ENCODE data around the gene MLPH.

The MLPH gene, protein sequence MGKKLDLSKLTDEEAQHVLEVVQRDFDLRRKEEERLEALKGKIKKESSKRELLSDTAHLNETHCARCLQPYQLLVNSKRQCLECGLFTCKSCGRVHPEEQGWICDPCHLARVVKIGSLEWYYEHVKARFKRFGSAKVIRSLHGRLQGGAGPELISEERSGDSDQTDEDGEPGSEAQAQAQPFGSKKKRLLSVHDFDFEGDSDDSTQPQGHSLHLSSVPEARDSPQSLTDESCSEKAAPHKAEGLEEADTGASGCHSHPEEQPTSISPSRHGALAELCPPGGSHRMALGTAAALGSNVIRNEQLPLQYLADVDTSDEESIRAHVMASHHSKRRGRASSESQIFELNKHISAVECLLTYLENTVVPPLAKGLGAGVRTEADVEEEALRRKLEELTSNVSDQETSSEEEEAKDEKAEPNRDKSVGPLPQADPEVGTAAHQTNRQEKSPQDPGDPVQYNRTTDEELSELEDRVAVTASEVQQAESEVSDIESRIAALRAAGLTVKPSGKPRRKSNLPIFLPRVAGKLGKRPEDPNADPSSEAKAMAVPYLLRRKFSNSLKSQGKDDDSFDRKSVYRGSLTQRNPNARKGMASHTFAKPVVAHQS

DNA sequence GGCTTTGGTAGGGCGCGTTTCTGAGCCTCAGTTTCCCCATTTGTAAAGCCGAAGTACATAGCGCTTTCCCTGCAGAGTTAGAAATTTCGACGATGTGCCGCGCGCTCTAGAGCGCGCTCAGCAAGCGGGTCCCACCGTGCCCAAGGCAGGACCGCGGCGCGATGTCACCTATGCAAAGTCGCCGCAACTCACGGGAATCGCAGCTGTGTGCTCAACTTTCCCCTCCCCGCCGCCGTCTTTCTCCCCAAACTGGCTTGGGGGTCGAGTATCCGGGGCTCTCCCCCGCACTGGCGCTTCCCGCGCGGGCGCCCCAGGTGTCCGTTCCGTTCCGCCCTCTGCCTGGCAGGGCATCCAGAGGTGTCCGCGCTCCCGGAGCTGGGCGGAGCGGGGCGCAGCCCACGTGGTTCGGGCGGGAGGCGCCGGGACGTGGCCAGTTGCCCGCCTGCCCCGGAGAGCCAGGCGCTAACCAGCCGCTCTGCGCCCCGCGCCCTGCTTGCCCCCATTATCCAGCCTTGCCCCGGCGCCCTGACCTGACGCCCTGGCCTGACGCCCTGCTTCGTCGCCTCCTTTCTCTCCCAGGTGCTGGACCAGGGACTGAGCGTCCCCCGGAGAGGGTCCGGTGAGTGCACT lies at the start of gene MLPH:
Gene MLPH (plus strand): TSS at position 433 of the 630 bp plus-strand sequence. CDS start 6,176 bp downstream, outside the sequence.
- no peak for DNase-seq (ENCODE audit: low spot score)

DNA sequence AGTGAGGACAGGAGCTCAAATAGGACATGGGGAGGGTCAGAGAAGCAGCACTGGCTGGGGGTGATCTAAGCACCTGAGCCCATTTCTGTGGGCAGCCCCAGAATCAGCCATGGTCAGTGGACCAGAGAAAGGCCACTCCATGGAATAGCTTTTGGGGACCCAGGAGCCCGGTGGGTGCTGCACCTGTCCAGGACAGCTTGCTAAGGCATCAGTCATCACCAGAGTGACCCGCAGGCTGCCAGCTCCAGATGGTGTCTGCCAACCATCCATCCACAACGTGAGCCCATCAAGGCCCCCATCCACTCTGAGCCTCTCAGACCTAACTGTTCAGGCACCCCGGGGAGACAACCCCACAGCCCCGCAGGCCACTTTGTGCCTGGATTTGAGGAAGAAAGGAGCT lies 49.5 kb upstream of the MLPH start:
- no peak for DNase-seq (ENCODE audit: low spot score)

DNA sequence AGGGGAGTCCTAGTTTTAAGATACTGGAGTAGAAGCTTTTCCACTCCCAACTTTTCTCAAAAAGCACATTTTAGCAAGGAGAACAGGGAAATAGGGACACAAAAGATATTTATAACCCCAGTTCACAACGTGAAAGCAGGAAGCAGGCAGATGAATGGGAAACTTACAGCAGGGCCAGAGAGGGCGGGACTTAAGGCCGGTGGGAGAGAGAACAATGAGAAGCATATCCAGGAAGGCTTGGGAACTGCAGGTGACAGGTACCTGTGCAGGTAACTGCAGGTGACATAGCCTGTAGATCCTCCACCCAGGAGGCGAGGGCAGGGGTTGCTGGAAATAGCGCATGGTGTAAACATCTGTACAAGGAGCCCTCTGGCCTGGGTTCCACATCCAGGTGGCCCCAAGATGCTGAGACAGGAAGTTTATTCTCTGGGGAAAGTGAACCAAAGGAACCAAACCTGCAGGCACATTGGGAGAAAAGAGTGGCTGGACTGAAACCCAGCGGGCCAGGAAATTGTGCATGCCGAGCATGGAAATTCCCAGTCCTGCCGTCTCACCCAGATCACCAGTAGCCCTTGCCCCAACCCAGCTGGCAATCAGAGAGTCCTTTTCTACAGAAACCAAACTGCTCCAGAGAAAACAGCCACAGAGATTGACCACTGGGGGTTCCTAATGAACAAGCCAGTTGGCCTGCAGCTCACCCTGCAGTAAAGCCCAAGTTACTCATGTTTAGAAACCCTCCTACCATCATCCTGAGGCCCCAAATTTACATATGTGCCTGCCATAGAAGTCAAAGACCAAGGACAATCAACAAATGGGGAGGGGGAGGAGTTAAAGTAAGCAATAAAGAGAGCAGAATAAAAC lies 48.7 kb upstream of the MLPH start:
- DNase-seq (ENCODE audit: low spot score) = no peak

DNA sequence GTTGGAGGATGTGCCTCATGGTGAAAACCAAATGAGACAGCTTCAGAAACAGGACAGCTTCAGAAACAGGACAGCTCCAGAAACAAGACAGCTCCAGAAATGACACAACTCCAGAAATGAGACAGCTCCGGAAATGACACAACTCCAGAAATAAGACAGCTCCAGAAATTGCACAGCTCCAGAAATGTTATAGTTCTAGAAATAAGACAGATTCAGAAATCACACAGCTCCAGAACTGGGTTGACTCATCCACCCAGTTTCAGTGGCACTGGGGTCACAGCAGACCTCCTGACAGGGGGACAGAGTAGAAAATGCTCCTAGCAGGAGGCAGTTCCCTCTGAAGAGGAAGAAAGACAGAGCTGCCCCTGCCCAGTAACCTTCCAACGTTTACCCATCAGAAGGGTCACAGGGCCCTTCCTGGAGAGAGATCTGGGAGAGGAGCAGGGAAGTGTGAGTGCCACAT lies 46.2 kb upstream of the MLPH start:
- DNase-seq (ENCODE audit: low spot score) = no peak

DNA sequence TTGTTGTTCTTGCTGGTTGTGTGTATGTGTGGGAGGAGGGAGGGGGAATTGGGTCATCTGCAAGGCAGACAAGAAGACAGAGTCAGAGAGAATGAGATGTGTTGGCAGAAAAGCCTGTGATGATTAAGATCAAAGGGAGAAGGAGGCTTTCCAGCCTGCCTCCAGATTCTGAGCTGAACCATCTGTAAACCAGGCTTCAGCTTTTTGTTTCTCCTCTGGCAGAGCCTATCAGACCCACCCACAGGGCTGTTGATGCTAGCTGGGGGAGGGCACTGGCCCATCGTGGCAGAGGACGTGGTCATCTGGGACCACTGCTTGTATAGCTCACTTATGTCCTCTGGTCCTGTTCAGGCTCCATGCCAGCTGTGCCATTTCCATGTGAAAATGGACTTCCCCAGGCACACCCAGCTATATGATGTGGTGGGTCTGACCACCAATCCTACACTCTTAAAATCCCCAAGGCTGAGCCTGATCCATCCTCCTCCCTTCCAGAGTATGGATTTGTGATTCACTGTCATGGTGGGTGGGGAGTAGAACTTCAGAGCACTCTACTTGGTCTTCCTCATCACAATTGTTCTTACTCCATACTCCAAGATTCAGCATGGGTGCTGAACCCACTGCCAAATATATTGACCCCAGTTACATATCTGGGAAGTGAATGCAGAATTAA lies 45.3 kb upstream of the MLPH start:
- DNase-seq (ENCODE audit: low spot score) = no peak

DNA sequence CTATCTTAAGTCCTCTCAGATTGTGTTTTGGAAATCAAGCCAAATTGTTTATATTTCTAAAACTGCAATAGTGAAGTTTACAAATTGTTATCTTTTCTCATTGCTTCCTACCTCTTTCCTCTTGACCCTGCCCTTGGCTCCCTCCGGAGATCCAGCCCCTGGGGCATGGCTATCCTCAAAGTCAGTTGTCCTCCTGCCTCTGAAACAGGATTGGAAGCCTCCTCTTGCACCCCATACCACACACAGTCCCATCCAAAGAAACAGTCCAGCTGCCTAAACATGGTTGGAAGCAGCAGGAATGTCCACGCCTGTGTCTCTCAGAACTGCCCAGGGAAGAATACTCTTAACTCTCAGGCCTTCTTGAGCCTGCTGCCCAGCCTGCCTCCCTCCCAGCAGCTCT lies 43.0 kb upstream of the MLPH start:
- DNase-seq (ENCODE audit: low spot score) = no peak

DNA sequence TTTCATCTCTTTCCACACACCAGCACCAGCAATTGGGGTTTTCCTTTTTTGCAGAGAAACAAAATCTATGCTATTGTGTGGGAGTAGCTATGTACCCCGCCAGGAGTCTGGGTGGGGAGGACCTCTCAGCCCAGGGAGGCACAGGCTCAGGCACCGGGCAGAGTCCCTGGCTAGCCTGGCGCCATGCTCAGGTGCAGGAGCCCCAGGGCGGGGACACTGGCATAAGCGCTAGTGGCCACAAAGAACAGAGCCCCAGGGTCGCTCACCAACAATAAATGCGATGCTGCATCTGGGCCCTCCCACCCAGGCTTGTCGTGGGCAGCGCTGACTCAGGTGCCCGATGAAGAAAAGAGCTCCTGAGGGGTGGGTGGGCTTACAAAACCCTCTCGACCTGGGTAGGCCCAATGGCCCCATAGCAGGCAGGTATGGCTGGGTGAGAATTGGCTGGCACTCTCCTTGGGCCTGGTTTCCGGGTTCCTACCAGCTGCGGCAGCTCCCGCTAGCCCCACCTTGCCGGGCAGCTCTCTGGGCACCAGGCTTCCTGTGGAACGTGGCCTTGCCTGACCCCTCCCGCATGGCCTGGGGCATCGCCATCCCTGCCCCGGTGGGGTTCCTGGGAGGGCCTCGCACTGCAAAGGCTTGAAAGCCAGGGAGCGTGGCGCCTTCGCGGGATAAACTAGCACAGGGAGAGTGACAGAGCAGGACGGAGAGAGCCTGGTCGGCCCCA lies 41.3 kb upstream of the MLPH start:
- DNase-seq (ENCODE audit: low spot score) = no peak

DNA sequence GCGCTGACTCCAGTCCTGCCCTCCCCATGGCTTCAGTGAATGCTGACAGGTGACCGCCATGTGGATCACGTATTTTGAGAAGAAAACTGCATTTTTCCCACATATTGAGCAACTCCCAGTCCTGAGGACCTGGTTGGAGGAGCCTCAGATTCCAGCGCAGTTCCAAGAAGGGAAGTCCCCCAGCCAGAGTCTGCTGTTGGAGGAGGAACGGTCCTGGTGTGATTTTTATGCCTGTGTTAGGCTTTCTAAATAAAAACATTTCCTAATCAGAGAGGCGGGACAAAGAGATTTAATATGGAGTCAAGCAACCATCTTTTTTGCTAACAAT lies 40.7 kb upstream of the MLPH start:
- DNase-seq (ENCODE audit: low spot score) = no peak

DNA sequence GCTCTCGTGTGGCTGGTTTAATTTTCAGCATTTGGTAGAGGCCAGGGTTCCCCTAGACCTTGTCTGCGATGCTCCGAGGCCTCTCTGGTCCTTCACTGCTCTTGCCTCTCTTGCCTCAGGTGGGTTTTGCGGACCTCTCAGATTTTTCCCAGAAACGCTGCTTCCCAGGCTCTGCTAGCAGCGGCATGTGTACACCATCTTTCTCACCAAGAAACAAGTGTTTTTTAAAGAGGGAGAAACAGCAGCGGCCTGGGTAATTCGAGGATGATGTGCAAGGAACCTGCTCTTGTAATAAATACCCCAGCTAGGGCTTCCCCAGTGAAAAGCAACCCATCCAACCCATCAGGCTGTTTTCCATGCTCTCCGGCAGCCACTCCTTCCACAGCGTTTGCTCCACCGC lies 39.6 kb upstream of the MLPH start:
- DNase-seq (ENCODE audit: low spot score) = no peak

DNA sequence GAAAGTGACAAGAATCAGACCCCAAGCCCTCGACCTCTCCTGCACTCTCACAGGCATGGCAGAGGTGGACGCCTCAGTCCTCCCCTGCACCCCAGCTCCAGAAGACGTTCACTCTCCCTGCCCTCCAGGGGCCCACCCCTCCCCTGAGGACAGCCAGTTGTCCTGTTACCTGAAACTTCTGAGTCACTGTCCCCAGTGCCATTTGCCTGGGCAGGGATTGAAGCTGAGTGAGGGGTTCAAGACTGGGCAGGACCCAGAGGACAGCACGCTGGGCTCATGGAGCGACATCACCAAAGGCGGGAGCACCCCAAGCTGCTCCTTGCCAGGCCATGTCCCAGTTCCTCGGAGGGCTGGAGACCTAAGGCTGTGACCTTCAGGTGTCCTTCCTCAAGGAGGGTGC lies 38.9 kb upstream of the MLPH start:
- no peak for DNase-seq (ENCODE audit: low spot score)

DNA sequence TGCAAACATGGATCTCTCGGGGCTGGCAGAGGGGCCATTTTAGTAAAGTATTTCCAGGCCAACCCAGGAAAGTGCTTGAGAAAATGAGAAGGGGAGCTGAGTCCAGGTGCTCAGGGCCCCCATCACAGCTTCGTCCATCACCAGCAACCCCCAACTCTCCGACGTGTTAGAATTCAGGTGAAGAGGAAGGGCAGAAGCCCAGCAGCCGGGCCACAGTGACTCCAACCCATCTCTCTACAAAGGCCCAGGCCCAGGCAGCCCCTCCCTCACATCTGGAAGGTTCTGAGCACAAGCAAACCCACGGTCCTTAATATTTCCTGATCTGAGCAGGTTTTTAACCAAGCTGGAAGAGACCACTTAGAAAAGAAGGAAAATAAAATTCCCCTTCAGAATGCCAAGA lies 38.4 kb upstream of the MLPH start:
- no peak for DNase-seq (ENCODE audit: low spot score)

DNA sequence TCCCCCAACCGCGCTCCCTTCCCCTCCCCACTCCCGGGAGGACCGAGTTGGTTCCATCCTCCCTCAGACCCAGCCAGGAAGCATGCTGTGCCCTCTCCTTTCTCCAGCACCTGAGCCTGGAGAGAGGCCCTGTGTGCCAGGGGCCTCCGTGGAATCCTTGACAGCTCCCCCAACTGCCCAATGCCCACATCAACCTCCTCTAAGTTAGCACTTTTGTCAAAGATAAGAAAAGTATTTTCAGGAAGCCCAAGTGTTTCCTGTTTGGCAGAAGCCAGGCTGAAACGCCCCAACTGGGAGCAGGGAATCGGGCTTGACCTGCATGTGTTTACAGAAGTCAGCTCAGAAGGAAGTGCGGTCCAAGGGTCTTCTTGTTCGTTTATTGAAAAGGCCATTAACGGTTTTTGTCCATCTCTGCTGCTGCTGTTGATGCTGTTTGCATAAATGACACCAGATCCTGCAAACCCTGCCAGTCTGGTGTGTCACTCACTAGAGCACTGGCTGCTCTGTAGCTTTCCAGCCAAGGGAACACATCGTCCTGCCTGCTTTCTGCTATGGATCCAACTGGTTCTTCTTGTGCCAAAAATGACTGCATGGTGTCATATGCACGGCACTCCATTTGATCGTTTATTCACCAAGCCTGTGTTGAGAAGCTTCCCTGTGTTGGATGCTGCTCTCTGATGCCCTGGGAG lies 37.7 kb upstream of the MLPH start:
- DNase-seq (ENCODE audit: low spot score) = no peak

DNA sequence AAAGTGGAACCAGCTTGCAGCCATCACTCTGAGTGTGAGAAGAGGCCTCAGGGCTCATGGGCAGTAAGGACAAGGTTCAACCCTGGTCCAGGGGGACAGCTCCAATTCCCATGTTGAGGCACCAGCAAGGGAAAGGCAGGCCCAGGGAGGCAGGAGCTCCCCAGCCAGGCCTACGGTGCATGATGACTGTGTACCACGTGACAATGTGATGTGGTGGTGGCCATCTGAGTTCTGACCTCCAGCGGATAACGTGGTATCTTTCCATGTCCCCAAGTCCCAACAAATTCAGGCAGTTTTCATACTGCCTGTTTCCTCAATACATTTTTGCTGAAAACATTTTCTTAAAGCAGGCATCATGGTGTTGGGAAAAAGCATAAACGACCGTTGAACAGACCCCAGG lies 36.9 kb upstream of the MLPH start:
- no peak for DNase-seq (ENCODE audit: low spot score)

DNA sequence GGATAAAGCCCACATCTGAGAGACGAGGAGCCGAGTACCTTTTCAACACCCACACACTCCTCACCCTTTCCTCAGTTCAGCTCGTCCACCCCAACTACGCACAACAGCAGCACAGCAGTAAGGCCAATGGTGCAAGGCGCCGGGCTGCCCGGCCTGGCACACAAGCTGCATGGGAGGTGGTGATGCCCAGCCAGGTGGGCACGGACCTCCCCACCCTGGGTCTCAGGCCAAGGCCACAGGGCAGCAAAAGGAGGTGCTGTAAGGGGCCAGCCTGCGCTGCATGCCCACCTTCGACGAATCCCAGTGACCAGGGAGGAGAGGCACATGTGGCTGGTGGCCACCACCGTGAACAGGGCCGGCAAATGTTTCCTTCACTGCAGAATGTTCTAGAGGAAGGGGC lies 36.5 kb upstream of the MLPH start:
- no peak for DNase-seq (ENCODE audit: low spot score)

DNA sequence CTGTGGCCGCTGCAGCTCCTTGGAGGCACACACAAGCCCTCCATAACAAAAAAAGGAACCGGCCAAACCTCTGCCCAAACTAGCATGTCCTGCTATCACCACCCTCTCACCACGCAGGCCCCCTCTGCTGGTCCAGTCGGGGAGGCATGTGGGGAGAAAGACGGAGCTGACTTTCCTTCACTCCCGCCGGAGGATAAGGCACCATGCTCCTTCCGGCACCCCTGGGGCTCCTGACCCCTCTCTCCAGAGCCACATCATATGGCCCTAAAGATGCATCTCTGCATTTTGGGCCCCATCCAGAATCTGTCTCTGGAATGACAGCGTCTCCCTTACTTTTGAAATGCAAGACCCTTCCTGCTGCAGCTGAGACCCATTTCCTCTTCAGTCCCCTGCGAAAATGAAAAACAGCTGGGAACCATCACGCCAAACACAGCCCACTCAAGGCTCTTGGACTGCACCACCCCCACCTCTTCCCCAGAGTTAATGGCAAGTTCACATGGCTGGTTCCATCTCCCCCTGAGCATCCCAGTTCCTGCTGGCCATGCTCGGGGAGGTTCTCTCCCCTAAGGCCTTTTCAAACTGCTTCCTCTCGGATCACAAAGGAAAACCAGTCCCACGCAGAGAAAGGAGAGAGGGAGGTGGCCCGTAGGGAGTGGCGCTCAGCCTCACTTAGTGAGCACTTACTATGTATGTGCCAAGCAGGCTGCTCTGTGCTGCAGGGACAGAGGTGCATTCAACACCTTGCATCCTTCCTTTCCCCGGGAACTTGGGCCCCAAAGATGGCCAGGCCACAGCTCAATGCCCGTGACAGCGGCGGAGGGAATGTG lies 35.2 kb upstream of the MLPH start:
- DNase-seq (ENCODE audit: low spot score) = no peak

DNA sequence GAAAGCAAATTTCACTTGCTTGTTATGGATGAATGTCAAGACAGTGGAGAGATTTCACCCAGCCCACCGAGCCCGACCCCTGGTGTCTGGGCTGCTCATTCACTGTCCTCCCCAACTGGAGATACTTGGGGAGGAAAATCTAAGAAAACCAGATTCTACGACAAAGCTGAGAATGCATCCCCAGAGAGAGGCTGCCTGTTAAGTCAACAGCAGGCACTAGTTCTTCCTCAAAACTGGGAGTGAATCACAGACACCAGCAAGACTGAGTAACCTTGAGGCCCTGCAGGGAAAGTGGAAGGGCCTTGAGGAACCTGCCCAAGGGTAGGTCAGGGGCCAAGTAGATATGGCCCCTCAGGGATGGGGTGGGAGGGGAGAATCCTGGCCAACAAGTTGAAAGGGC lies 34.2 kb upstream of the MLPH start:
- no peak for DNase-seq (ENCODE audit: low spot score)

DNA sequence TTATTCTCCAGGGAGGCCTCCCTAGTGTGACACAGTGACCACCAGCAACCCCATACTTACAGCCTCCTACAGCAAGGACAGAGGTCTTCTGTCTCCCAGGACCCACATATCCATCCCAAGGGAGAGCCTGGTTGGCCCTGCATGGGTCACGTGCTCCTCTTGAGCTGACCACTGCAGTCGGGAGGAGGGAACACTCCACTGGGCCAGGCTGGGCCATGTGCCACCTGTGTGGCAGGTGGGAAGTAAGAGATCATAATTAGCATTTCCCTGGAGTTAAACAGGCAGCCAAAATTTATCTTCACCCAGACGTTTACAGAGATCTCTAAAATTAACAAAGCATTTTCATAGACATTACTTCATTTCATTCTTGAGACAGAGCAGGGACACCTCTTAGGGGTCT lies 33.4 kb upstream of the MLPH start:
- DNase-seq (ENCODE audit: low spot score) = no peak

DNA sequence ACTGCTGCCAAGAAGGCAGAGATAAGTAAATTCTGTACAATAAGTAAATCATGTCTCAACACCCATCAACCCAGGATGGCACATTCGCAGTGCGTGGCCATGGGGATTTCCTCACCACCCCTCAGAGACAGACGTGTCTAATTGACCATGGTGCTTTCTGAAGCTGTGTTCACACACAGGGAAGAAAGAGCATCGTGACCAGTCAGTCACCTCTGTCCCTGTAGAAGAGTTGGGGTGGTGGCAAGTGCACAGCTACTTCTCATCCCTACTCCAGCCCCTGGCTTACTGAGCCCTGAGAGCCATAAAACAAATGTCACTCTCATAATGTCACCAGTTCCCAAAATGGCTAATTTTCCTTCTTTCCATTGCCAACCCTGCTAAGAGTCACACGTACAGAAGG lies 31.3 kb upstream of the MLPH start:
- no peak for DNase-seq (ENCODE audit: low spot score)

DNA sequence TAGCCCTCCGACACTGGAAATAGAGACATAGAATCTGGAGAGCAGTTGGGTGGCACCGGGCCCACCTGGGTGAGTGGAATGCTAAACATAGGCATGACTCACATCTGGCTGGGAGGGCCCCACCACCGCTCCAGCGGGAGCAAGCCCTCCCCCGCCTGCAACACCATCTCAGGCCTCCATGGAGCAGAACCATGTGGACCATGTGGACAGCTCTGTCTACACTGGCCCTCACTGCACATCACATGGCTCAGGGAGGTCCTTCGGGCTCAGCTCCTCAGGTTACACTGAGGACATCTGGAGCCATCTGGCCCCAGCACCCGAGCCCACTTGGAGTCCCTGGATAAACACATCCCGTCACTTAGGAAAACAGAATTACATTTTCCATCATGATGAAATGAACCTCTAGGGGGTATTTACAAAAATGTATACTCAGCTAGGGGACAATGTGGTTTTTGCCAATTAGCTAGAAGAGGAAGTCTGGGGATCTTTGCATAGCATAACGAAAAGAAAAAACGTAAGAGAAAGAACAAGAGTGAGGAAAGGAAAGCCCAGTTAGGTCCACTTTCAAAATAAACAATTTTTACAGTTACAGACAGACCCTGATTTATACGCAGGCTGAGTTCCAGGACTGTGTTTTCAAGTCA lies 30.7 kb upstream of the MLPH start:
- no peak for DNase-seq (ENCODE audit: low spot score)

All from germinal center (tissue), 1 donor.